Calu3 (cell line): Measurements from ENCODE around the gene LRMDA. TPM values are rescaled to one million over a fixed set of nuclear protein-coding genes. Genes with fewer than 3 reads are reported as not detected.

Source experiments
- BruUV-seq: library from RNA; stranded (reverse); fragments of 400-500 nt; replicated peaks from 2 replicates; lab custom pipeline; 2021; lab: Mats Ljungman, UMichigan
- CTCF ChIA-PET: fragments of 300-600 bp; sonication (Branson Sonifier 250); formaldehyde crosslinking; loops from one replicate; lab custom pipeline; 2022; ENCODE audit warnings: antibody characterized with exemption; lab: Charles Lee
- DNase-seq: peaks from one replicate; pipeline ENCODE4 v3.0.0; 2022
- H3K27ac Mint-ChIP-seq: one replicate; pipeline ENCODE4 v1.8.0; 2022; ENCODE audit warnings: mixed read lengths; ENCODE audit not compliant: unreplicated experiment
- H3K27me3 Mint-ChIP-seq: one replicate; pipeline ENCODE4 v1.8.0; 2022; ENCODE audit warnings: mixed read lengths; ENCODE audit not compliant: unreplicated experiment
- H3K36me3 Mint-ChIP-seq: one replicate; pipeline ENCODE4 v1.8.0; 2022; ENCODE audit warnings: mild to moderate bottlenecking, moderate library complexity, mixed read lengths; ENCODE audit not compliant: insufficient read depth, unreplicated experiment
- H3K4me1 Mint-ChIP-seq: one replicate; pipeline ENCODE4 v1.8.0; 2022; ENCODE audit warnings: mild to moderate bottlenecking, low read depth, mixed read lengths; ENCODE audit not compliant: unreplicated experiment
- H3K4me3 Mint-ChIP-seq: one replicate; pipeline ENCODE4 v1.8.0; 2022; ENCODE audit warnings: mild to moderate bottlenecking, low read depth, moderate library complexity, mixed read lengths; ENCODE audit not compliant: unreplicated experiment
- H3K9me3 Mint-ChIP-seq: one replicate; pipeline ENCODE4 v1.8.0; 2022; ENCODE audit warnings: low read depth, mixed read lengths; ENCODE audit not compliant: unreplicated experiment
- intact Hi-C: fragments of 100-400 bp; cut with micrococcal nuclease; formaldehyde crosslinking; loops from one replicate; pipeline ENCODE4 v1.10.0; 2022; ENCODE audit not compliant: unreplicated experiment
- total RNA-seq: library from RNA; stranded (reverse); gene quantifications from 2 replicates; pipeline ENCODE4 v1.2.3, GENCODE V29; 2022
- TF ChIP-seq, protein P1 (sequence below): fragments of 200-600 bp; IDR thresholded peaks from one replicate; pipeline ENCODE4 v1.8.0; 2022; ENCODE audit warnings: antibody characterized with exemption; ENCODE audit not compliant: unreplicated experiment

LRMDA gene
- total RNA-seq, 1 experiment from 2014 or later: 7.6 TPM

DNA sequence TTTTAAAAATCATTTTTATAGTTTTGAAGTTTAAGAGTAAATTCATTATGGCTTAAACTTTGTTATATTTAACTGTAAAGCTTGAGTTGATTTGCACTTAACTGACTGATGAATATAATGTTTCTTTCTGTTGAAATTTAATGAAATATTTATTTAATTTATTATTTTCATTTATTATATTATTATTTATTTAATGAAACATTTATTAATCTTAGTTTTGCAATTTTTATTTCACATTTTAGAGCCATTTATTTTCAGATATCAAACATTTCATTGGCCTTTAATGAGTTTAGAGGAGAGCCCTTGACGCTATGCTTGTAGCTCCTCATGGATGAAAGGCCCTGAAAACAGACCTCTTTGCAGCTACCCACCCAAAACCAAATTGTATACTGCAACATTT lies 570.0 kb downstream of the LRMDA start:
- CTCF ChIA-PET: no interaction called here
- DNase-seq: no peak
- H3K4me1 Mint-ChIP-seq: no peaks in the 10 kb centered on the region
- no TSS peak for BruUV-seq
- intact Hi-C loops: no loop called here
- H3K9me3 Mint-ChIP-seq: no peaks in the 10 kb centered on the region
- H3K36me3 Mint-ChIP-seq: no peaks in the 10 kb centered on the region
- no peak overlapping the region for H3K27ac Mint-ChIP-seq
- TF ChIP-seq, protein P1, sequence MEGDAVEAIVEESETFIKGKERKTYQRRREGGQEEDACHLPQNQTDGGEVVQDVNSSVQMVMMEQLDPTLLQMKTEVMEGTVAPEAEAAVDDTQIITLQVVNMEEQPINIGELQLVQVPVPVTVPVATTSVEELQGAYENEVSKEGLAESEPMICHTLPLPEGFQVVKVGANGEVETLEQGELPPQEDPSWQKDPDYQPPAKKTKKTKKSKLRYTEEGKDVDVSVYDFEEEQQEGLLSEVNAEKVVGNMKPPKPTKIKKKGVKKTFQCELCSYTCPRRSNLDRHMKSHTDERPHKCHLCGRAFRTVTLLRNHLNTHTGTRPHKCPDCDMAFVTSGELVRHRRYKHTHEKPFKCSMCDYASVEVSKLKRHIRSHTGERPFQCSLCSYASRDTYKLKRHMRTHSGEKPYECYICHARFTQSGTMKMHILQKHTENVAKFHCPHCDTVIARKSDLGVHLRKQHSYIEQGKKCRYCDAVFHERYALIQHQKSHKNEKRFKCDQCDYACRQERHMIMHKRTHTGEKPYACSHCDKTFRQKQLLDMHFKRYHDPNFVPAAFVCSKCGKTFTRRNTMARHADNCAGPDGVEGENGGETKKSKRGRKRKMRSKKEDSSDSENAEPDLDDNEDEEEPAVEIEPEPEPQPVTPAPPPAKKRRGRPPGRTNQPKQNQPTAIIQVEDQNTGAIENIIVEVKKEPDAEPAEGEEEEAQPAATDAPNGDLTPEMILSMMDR: no peak
- H3K27me3 Mint-ChIP-seq: peaks cover 12% of the 10 kb centered on the region
- no peak overlapping the region for H3K4me3 Mint-ChIP-seq

DNA sequence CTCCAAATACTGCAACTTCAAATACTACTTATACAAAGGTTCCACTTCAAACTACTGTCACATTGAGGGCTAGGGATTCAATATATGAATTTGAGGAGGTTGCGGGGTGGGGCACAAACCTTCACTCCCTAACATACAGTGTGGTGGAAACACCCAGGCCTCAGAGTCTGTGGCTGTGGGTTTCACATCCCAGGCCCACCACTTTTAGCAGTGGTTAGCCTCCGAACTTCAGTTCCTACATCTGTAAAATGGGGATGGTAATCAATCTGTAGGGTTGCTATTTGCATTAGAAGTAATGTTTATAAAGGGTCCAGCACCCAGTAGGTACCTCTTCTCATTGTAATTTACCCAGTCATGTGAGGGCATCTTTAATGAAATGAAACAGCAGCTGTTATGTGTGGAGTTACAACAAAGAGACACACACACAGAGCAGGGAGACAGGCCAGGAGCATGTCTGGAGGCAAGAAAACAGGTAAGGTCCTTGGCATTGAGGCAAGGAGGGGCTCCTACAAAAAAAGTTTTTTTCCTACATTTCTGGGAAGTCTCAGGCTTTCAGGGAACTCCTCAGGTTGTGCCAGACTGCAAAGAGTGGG lies 570.9 kb downstream of the LRMDA start:
- H3K27me3 Mint-ChIP-seq: peaks cover 10% of the 10 kb centered on the region
- no peak overlapping the region for H3K4me3 Mint-ChIP-seq
- TF ChIP-seq, protein P1: no peak
- CTCF ChIA-PET: no interaction called here
- no peak overlapping the region for H3K27ac Mint-ChIP-seq
- no TSS peak for BruUV-seq
- no peaks in the 10 kb centered on the region for H3K9me3 Mint-ChIP-seq
- no peaks in the 10 kb centered on the region for H3K4me1 Mint-ChIP-seq
- H3K36me3 Mint-ChIP-seq: no peaks in the 10 kb centered on the region
- intact Hi-C loops: no loop called here
- no peak for DNase-seq

DNA sequence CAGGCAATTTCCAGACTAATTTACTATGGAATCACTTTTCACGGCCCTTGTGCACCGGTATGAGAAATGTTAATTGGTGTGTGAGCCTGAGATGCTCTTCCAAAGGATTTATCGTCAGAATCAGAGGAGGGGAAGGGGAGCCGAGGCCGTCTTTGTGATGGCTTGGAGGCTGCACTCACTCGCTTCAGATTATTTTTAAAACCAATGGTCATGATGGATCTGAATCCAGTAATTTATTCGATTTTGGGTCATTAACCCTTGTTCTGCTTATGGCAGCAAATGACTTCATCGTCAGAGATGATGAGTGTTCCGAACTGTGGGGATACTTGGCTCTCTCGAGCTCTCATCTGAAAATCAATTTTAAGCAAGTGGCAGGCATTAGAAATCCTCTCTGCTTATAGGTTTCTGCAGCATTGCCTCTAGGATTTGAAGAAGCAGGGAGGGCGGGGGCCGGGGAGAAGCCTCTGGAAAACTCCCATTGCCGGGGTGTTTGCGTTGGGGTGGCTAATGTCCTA lies 576.3 kb downstream of the LRMDA start:
- Mint-ChIP-seq H3K36me3 (no peaks in the 10 kb centered on the region), H3K4me1 (no peaks in the 10 kb centered on the region), H3K9me3 (no peaks in the 10 kb centered on the region), H3K4me3 (no peak overlapping the region), H3K27ac (no peak overlapping the region), H3K27me3 (peaks cover 20% of the 10 kb centered on the region)
- intact Hi-C loops: no loop called here
- BruUV-seq: no TSS peak
- no peak for DNase-seq
- CTCF ChIA-PET: no interaction called here
- TF ChIP-seq, protein P1: no peak

DNA sequence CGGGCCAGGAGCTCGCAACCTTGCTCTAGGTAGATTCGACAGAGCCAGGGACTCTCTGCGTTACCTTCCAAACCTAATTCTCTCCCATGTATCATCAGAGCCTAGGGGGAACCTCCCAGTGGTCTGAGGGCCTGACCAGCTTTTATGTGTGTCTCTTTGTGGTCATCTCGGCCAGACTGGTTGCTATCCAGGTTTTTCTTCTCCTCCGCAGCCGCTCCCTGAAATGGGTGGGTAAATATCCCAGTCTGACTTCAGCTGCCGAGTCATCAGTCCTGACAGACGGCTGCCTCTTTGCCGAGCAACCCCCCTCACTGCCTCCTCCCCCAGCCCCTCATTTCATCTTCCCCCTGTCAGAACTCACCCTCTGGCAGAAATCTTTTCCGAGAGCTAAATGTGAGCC lies 578.1 kb downstream of the LRMDA start:
- H3K9me3 Mint-ChIP-seq: no peaks in the 10 kb centered on the region
- no peak overlapping the region for H3K4me3 Mint-ChIP-seq
- no peak overlapping the region for H3K27ac Mint-ChIP-seq
- peaks cover 20% of the 10 kb centered on the region for H3K27me3 Mint-ChIP-seq
- DNase-seq: no peak
- intact Hi-C loops: no loop called here
- H3K36me3 Mint-ChIP-seq: no peaks in the 10 kb centered on the region
- BruUV-seq: no TSS peak
- H3K4me1 Mint-ChIP-seq: no peaks in the 10 kb centered on the region
- TF ChIP-seq, protein P1: no peak
- CTCF ChIA-PET: interaction anchor here (0.6 to 1.0 kb wide), 2 partner anchors 24 to 983 kb away, joined by 4 to 5 read pairs; no protein-coding TSS in a partner anchor
